Measurements from ENCODE around the gene PTPRT.

- no peak for TF ChIP-seq CTCF (IDR thresholded peaks at IDR 0.05)
- no peak for TF ChIP-seq ZFX (IDR thresholded peaks at IDR 0.05; ENCODE audit: borderline replicate concordance)
Observed at GRCh38 chr20:42549496-42549895, 640.2 kb downstream of the PTPRT start.

Measured in 22Rv1 (cell line).